ENCODE measurements around the gene TCN2.
"Not testable (repeated sequence)": the region's sequence is repeated elsewhere in the genome, so short reads cannot be mapped to it uniquely, and the experiment has no call there.

Gene TCN2

DNA sequence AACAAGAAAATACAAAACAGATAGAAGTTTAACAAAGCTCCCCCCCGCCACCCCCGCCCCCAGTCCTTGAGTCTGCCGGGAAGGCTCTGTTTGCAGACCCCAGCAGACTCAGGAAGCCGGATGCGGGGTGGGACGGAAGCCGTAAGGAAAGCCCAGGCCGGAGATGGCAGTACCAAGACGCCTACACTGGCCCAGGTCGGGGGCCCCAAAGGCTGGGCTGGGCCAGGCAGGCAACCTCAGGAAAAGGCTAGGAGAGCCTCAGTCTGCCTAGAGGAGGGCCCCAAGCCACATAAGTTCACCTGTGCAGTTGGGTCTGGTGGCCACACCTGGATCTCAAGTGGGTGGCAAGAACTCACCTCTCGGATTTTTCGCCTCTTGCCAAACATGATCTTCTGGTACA is 28.5 kb upstream of the TCN2 start:
- DNase-seq (ENCODE audit: low spot score) = no peak

DNA sequence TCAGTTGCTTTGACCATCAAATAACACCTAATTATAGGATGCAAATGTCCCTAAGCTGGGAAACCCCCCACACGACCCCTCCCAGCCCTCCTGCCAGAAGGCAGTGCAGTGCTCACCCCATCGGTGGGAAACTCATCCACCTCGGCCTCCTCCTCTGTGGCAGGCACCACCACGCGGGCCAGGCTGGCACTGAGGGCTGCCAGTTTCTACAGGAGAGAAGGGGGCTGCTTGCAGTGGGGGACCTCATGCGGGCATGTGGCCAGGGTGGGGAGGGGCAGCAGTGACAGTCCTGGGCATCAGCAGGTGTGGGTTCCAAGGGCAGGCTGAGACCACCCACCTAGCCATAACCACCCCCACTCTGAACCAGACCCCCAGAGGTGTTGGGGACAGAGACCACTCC is 26.1 kb upstream of the TCN2 start:
- DNase-seq (ENCODE audit: low spot score) = no peak

DNA sequence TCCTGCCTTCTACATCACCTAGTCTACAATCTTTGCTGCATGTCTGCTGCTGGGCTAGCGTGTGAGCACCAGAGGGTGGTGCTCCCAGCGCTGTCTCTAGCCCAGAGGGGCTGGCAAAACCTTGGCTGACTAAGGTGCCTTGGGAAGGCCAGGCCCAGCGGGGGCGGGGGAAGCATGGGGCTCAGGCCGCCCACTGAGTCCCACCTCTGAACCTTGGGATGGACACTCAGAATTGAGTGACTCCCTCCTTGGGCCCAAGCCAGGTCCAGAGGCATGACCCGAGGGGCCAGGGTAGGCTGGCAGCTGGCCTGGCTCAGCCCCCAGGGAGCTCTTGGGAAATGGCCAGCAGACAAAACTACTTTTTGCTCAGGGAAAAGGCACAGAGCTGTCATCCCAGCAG is 24.9 kb upstream of the TCN2 start:
- no peak for DNase-seq (ENCODE audit: low spot score)

DNA sequence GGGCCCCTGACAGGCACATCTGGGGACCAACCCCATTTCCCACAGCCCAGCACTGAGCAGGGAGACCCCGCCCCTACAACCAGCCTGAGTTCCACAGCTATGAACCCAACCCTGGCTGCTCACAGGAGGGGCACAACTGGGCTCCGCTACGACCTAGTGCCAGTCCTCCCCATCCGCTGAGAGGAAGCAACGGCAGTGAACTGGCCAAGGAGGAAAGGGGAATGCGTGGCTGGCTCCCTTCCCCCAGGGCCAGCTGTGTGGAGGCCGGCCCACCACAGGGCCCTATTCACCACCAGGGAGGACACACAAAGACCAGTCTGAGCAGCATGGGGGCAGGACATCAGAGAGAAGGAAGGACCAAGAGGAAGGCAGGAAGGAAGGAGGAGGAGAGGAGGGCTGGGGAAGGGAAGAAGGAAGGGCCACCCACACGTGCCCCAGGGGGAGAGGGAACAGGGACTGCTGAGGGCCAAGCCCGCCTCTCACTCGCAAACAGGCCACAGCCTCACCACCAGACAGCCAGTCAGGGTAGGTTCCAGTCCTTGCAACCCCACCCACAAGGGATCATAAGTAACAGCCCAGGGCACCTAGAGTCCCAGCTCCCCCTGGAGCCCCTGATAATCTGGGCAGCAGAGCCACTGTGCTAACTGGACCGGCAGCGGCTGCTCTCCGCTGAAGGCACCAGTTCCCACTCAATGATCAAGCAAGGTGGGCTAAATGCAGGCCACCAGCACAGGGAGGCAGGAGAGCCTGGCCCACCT is 24.0 kb upstream of the TCN2 start:
- no peak for DNase-seq (ENCODE audit: low spot score)

DNA sequence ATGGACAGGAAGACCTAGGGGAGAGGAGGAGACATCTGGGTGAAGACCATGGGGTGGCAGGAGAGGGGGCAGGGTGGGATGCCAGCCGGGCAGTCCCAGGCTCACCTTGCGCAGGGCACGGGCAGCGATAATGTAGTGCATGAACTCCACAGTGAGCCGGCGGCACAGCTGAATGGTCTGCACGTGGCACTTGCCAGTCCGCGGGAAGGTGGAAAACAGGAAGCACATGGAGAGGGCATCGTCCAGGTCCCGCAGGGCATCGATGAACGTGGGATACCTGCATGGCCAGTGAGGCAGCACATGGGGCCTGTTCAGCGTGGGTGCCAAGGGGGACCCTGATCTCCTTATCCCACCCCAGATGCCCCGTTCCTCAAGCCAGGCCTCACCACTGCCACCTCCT is 22.5 kb upstream of the TCN2 start:
- DNase-seq (ENCODE audit: low spot score) = no peak

DNA sequence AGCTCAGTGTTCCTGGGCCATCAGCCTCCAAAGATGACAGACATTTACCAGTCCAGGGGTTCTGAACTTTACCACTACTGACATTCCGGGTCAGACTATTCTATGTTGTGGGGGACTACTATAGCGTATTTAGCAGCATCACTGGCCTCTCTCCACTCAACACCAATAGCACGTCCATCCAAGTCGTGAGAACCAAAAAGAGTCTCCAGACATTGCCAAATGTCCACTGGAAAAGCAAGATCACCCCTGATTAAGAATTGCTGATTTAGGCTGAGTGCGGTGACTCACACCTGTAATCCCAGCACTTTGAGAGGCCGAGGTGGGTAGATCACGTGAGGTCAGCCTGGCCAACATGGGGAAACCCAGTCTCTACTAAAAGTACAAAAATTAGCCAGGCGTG is 20.6 kb upstream of the TCN2 start:
- DNase-seq (ENCODE audit: low spot score) = no peak

DNA sequence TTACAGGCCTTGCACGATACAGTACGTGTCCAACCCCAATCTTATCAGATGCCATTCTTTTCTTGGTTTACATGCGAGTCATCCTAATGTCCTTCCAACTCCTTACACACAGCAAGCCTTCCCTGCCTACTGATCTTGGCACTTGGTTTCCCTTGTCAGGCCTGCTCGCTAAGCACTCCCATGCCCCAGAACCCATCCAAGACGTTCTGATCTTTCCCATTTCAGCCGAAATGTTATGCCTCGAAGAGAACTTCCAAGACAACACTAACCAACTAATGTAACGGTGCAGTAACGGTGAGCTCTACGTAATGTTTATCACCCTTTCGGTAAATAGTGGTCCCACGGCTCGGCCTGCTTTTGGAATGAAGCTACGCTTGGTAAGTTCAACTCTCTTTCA is 15.8 kb upstream of the TCN2 start:
- no peak for DNase-seq (ENCODE audit: low spot score)

DNA sequence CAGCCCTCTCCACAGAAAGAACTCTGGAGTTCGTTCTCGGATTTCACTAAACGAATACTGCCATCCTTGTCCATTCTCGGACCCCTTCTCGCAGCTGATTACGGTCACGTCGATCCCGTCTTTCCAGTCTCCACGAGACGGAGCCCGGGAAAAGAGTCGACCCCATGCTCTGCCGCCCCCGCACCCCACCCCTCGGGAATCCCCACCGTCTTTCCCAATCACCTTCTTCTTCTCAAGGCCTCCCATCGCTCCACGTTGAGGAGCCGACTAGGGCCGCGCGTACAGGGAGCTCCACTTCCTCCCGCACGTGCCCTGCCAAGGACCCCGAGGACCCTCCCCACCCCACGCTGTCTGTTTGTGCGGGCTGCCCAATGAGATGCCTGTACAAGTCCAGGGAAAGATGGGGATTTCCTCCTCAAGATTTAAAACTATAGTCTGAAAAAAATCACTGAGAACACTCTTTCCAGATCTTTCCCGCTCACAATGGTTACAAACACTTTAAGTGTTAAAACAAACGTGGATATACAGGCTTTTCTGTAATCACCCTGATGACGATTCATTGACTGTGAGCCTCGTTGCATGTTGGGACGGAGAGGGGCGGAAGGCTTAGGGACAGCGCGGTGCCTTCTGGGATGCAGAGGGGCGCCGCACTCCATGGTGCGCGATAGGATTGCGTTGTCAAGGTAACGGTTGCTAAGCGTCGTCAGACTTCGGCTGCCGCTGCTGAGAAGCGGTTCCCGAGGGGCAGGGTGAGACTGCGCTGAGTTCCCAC is 15.2 kb upstream of the TCN2 start, which contains the start of gene PES1:
Gene PES1, minus strand, starts transcription at position 323 of the 772 bp plus-strand sequence. Its CDS starts 77 bp downstream, at position 246.
- DNase-seq (ENCODE audit: low spot score) = peak; percentile 98

DNA sequence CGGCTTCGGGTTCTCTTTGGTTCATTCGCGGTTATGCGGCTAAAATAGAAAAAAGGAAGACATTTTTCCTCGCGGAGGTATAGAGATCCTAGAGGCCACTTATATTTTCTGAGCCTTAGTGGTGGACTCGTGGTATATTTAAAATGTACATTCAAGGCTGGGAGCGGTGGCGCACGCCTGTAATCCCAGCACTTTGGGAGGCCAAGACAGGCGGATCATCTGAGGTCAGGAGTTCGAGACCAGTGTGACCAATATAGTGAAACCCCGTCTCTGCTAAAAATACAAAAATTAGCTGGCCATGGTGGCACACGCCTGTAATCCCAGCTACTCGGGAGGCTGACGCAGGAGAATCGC is 14.6 kb upstream of the TCN2 start:
- not testable (repeated sequence) for DNase-seq (ENCODE audit: low spot score)

DNA sequence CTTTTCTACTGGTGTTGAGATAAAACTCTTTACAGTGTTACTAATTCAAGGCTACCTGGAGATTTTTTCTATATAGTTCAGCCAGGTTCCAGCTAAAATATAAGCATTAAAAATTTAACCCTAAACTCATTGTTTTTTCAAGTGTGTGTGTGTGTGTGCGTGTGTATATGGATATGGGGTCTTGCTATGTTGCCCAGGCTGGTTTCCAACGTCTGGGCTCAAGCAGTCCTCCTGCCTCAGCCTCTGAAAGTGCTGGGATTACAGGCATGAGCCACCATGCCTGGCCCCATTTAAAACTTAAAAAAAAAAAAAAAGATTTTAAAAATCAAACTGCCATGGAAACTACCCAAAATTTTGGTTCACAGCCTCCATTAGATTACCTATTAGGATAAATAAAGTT is 10.8 kb upstream of the TCN2 start:
- no peak for DNase-seq (ENCODE audit: low spot score)

DNA sequence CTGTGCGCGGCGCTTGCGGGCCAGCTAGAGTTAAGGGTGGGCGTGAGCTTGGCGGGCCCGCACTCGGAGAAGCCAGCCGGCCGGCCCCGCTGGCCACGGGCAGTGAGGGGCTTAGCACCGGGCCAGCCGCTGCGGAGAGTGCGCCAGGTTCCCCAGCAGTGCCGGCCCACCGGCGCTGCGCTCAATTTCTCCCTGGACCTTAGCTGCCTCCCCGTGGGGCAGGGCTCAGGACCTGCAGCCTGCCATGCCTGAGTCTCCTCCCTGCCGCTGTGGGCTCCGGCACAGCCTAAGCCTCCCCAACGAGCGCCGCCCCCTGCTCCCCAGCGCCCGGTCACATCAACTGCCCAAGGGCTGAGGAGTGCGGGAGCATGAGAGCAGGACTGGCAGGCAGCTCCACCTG is 10.1 kb upstream of the TCN2 start:
- no peak for DNase-seq (ENCODE audit: low spot score)

DNA sequence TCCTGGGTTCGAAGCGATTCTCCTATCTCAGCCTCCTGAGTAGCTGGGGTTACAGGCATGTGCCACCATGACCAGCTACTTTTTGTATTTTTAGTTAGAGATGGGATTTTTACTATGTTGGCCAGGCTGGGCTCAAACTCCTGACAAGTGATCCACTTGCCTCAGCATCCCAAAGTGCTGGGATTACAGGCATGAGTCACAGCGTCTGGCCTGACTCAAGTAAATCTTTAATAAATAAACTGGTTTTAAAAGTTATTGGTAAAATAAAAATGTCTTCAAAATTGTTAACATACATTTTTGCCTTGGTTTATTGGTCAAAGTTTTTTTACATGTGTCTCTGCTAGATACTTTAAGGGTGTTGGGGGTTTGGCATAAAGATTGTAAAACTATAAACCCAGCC is 8.0 kb upstream of the TCN2 start:
- DNase-seq (ENCODE audit: low spot score) = no peak

DNA sequence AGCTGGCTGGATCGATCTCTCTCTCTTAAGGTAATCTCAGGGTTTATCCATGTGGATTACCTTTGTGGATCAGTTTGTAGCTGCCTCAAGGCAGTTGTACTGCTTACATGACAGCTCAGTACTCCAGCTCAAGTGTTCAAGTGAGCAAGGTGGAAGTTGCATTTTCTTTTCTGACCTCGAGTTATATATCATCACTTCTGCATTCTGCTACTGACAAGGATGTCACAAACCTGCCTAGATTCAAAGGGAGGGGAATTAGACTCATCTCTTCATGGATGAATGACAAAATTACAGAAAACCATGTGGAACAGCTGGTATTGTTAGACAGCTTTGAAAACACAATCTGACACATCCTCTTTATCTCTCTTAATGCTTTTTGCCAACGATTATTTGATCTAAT is 6.1 kb upstream of the TCN2 start:
- DNase-seq (ENCODE audit: low spot score) = no peak

DNA sequence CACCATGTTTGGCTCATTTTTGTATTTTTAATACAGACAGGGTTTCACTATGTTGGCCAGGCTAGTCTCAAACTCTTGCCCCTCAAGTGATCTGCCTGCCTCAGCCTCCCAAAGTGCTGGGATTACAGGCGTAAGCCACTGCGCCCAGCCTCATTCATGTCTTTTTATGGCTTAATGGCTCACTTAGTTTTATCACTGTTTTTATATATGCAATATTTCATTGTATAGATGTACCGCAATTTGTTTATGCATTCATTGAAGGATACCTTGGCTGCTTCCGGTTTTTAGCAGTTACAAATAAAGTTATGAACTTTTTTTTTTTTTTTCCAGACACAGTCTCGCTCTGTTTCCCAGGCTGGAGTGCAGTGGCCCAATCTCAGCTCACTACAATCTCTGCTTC is 5.5 kb upstream of the TCN2 start:
- no peak for DNase-seq (ENCODE audit: low spot score)

DNA sequence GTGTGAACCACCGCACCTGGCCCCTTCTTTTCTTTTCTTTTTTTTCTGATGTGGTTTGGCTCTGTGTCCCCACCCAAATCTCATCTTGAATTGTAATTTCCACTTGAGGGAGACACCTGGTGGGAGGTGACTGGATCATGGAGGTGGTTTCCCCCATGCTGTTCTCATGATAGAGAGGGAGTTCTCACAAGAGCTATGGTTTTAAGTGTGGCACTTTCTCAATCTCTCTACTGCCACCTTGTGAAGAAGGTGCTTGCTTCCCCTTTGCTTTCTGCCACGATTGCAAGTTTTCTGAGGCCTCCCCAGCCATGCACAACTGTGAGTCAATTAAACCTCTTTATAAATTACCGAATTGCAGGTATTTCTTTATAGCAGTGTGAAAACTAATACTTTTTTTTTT is 4.9 kb upstream of the TCN2 start:
- DNase-seq (ENCODE audit: low spot score) = no peak

DNA sequence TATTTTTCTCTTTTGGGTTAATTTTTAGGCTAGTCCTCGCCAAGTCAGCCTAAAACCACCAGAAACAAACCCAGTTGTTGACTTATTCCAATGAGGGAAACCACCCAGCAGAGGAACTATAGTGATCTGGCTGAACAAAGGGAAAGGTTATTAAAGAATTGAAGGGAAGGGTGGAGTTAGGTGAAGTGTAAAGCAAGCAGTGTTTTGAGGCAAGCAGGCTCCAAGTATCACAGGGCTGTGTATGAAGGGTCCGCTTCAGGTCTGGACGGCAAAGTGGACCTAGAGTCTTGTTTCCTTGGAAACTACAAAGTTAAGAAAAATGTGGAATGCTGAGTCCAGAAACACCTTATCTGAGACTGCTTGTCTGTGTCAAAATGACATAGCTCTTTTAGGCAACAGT is 3.2 kb upstream of the TCN2 start:
- no peak for DNase-seq (ENCODE audit: low spot score)

DNA sequence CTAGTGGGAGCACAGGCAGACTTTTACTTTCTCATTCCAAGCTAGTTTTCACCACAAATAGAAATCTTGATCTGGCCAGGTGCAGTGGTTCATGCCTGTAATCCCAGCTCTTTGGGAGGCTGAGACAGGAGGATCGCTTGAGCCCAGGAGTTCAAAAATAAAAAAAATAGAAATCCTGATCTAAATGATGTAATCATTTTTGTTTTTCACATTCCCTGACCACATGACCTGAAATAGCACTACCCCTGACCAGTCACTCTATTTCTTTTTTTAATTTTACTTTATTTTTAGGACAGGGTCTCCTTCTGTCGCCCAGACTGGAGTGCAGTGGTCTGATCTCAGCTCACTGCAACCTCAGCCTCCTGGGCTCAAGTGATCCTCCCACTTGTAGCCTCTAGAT is 2.3 kb upstream of the TCN2 start:
- no peak for DNase-seq (ENCODE audit: low spot score)

DNA sequence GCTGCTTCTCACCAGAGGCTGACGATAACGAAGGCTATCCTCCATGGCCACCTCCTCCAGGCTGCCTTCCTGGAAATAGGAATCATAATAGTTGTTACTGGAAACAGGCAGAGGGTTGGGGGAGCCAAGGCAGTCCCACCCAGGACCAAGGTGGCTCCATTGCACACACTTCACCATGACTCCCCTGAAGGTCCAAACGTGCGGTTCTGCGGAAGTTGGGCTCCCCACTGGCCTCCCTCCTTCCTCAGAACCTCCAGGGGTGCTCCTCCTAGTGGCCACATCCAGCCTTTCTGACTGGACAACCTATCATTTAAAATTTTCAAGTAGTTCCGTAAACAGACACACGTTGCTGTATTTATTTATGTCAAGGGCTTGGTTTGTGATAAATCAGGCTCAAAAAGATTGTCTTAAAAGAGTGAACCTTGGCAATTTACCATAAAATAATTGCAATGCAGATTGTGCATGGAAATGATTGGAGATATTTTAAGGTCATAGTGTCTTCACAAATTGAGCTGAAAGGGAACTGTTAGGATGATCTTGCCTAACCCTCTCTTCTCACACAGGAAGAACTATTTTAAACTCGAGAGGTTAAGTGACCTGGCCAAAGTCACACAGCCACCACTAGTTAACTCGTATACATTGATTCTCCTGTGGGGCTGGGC is 1.4 kb upstream of the TCN2 start:
- peak; percentile 58 for DNase-seq (ENCODE audit: low spot score)

DNA sequence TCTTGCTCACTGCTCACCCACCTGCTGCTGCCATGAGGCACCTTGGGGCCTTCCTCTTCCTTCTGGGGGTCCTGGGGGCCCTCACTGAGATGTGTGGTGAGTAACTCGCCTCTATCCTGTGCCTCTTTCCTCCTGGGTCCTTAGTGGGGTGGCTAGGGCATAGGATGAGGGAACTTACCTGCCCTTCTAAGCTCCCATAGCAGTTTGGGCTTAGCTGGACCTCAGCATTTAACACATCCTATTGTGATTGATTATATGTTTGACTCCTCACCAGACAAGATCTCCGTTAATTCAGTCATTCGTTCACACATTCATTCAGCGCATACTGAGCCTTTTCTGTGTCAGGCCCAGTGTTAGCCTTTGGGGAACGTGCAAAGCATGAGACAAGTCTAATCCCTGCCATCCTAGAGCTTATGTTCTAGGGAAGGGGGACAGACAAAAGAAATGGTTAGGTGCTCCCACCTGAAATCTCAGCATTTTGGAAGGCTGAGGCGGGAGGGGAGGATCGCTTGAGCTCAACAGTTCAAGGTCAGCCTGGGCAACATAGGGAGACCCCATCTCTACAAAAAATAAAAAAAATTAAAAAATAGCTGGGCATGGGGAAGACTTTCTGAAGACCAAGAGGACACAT is 441 bp downstream of the TCN2 start:
- DNase-seq (ENCODE audit: low spot score) = no peak

DNA sequence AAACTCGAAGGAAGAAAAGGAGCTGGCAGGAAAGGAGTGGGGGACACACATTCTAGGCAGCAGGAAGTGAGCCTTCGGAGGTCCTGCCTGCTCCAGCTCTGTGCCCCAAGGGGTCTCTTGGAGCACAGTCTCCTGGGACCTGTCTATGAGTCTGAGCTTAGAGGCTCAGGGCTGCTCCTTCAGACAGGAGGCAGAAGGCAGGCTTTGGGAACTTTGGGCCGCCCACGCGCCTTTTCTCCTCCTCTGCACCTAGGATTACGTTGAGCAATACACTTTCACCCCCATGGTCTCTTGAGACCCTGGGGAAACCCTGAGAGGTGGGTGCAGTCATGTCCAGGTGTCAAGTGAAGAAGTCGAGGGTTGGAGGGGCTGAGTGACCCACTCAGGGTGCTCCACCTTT is 965 bp downstream of the TCN2 start:
- no peak for DNase-seq (ENCODE audit: low spot score)

DNA sequence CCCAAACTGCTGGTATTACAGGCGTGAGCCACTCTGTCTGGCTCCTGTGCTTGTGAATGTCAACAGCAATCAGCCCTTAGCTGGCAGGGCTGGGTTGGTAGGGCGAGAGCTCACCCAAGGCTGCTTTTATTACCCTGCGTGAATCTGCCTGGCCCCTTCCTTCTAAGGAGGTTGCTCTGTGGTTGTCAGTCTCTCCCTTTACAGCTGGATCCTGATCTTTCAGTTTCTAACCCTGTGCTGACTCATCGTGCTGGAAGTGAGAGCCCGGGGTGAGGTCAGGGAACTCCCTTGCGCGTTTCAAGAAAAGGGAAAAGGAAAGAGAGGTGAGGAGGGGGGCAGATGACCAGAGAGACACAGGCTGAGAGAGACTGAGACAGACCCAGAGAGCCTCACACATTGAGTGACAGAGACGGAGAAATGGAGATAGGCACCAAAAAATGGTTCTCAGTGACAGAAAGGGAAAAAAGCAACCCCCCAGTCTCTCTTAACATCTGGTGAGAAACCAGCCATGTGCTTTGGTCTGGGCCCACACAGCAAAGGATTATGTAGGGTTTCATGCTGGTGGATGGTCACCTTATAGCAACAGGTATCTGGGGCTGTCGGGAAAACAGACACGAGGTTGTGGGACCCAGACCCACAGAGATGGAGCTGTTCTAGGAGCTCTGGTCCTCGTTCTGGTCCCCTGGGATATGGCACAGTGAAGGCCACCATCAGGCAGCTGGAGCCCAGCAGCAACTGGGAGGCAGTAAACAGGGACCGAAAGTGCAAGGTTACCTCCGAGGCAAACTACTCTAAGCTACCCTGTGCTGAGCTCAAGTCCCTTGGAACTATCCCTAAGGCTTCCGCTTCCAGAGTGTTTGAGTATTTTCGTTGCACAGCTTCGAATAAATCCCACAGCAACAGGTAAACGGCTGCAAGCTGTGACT is 2.5 kb downstream of the TCN2 start:
- peak; percentile 84 for DNase-seq (ENCODE audit: low spot score)

DNA sequence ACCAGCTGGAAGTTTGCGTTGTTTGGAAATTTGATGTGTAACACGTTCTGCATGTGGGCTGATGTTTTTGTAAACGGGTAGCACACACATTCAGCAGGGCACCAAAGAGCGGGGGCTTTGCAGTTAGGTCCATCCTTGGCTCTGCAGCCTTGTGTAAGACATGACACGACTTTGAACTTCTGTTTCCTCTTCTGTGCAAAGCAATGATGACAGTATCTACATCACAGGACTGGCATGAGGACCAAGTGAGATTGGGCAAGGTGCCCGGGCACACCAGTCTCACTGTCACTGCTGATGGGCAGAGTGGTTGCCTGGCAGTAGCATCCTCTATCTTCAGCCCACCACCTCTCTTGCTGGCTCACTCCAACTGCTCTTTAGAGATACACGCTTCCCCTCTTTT is 3.3 kb downstream of the TCN2 start:
- no peak for DNase-seq (ENCODE audit: low spot score)

Data from AG08396 (cell line).